ENCODE measurements around the gene LENG8.
"Not testable (repeated sequence)": the region's sequence is repeated elsewhere in the genome, so short reads cannot be mapped to it uniquely, and the experiment has no call there.

The LENG8 gene

GRCh38 chr19:54463531-54464043 is 14.6 kb downstream of the LENG8 start, which contains the start of gene LENG9:
Gene LENG9 (minus strand): TSS chr19:54463778. CDS start chr19:54463526, 252 bp downstream.
- no peak for TF ChIP-seq CTCF (IDR thresholded peaks at IDR 0.05; ENCODE audit: extremely low read depth, missing control alignments)

GRCh38 chr19:54464044-54464629 is 15.1 kb downstream of the LENG8 start:
- TF ChIP-seq CTCF (IDR thresholded peaks at IDR 0.05; ENCODE audit: extremely low read depth, missing control alignments) = no peak
- DNase-seq (ENCODE audit: low spot score) = peak; percentile 92

More at GRCh38 chr19:54463531-54464043, 14.6 kb downstream of the LENG8 start, which contains the start of gene LENG9:
- DNase-seq (ENCODE audit: low spot score) = peak; percentile 96

- peak; percentile 95 for DNase-seq (ENCODE audit: low spot score)
- TF ChIP-seq CTCF (IDR thresholded peaks at IDR 0.05; ENCODE audit: extremely low read depth, missing control alignments) = no peak
Observed at GRCh38 chr19:54464630-54465425, 15.8 kb downstream of the LENG8 start.

DNA sequence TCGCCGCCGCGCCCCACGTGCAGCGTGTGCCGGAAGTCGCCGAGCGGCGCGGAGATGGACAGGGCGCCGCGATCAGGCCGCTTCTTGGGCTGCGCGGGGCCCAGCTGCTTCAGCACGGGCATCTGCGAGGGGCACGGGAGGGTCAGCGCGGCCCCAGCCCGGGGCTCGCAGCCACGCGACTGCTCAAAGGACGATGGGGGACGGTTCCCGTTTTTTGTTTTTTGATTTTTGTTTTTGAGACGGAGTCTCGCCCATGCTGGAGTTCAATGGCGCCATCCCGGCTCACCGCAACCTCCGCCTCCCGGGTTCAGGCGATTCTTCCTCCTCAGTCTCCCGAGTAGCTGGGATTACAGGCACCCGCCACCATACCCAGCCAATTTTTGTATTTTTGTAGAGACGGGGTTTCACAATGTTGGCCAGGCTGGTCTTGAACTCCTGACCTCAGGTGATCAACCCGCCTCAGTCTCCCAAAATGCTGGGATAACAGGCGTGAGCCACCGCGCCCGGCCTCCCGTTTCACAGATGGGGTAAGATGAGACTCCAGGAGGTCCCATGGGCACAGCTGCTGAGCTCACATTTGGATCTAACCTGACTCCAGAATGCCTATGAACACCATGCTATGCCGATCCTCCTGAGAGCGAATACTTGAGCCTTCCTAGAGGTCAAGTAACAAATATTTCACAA is 16.6 kb downstream of the LENG8 start:
- no peak for TF ChIP-seq CTCF (IDR thresholded peaks at IDR 0.05; ENCODE audit: extremely low read depth, missing control alignments)
- DNase-seq (ENCODE audit: low spot score) = no peak

- not testable (repeated sequence) for DNase-seq (ENCODE audit: low spot score)
Observed at GRCh38 chr19:54466110-54466480, 17.1 kb downstream of the LENG8 start.

- no peak for TF ChIP-seq CTCF (IDR thresholded peaks at IDR 0.05; ENCODE audit: extremely low read depth, missing control alignments)
- DNase-seq (ENCODE audit: low spot score) = peak; percentile 8
Observed at GRCh38 chr19:54469496-54469934, 20.5 kb downstream of the LENG8 start.

- no peak for DNase-seq (ENCODE audit: low spot score)
- TF ChIP-seq CTCF (IDR thresholded peaks at IDR 0.05; ENCODE audit: extremely low read depth, missing control alignments) = no peak
Observed at GRCh38 chr19:54470276-54470887, 21.4 kb downstream of the LENG8 start.
